Adipose tissue (tissue), 3 donors: ENCODE measurements around the gene IL4I1. TPM values are rescaled to one million over a fixed set of nuclear protein-coding genes. Genes with fewer than 3 reads are reported as not detected.

ENCODE experiments used
- H3K27ac ChIP-seq: one replicate; pipeline ENCODE4 v1.5.1; 2013; ENCODE audit warnings: low read depth, low read length
- WGBS, 3 donors: extraction: QIAGEN DNeasy Blood & Tissue Kit; methylation state at CpG; one replicate each; pipeline ENCODE4 v1.1.7; 2013; 5-methylcytosine and 5-hydroxymethylcytosine counted together
- polyA plus RNA-seq, 3 donors: library from polyadenylated mRNA; stranded (reverse); fragments of 200-250 nt; gene quantifications; one replicate each; pipeline ENCODE4 v1.2.3, GENCODE V29; 2013
- donor health status: healthy with polysubstance abuse.
- donor health status: Bipolar disorder and iron deficiency.
- donor health status: healthy.

Gene IL4I1
- polyA plus RNA-seq, 3 donors: 0.63 to 1.5 TPM; not detected in 1

DNA sequence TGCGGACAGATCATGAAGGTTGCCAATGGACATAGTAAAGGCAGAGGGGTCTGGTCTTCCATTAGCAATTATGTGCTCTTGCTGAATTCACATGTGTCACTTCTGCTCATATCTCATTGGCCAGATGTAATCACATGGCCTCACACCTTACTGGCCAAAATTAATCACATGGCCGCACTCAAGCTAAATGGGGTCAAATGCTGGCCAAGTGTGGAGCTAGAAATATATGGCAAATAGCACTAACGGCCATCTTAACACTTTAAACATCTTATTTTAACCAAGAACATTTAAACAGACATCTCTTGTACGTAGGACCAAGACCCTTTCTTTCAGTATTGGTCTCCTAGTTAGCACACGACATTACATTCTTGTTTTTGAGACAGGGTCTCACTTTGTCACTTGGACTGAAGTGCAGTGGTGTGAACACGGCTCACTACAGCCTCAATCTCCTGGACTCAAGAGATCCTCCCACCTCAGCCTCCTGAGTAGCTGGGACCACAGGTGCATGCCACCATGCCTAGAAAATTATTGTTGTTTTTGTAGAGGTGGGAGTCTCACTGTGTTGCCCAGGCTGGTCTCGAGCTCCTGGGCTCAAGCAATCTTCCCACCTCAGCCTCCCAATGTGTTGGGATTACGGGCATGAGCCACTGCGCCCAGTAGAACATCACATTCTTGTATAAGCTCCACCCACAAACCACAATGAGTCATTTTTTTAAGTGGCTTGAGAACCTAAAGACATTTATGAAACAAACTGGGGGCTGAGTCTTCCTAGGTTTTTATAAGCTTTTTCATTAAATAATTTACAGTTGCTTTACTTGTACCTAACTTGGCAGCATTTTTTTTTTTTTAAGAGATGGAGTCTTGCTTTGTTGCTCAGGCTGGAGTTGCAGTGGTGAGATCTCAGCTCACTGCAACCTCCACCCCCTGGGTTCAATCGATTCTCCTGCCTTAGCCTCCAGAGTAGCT lies 48.7 kb downstream of the IL4I1 start:
- no peak overlapping the region for H3K27ac ChIP-seq
- WGBS, 3 donors: 82 to 90% (median 82%) methylated on average over 10 of the region's 10 CpGs

- no peak overlapping the region for H3K27ac ChIP-seq
- 70 to 84% (median 82%) methylated on average over 5 of the region's 5 CpGs for WGBS, 3 donors
Observed at GRCh38 chr19:49846408-49846807, 50.3 kb downstream of the IL4I1 start.

DNA sequence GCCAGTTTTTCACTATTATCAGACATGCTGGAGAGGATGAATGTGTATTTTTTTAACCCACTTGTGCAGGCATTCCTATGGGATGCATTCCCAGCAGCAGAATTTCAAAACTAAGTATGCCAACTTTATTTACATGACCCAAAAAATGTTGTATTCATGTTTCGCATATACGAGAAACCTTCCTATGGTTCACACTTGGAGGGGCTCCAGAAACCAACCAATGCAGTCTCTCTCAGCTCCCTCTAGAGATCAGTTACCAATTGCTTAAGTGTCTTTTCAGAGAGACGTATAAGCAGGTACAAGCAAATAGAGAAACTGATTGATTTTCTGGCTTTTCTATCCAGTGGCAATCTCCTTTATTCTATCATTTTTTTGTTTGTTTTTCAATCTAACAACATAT lies 51.3 kb downstream of the IL4I1 start:
- 50 to 59% (median 56%) methylated on average over 3 of the region's 3 CpGs for WGBS, 3 donors
- H3K27ac ChIP-seq: no peak overlapping the region

- no peak overlapping the region for H3K27ac ChIP-seq
- WGBS, 3 donors: 60 to 89% (median 66%) methylated on average over 18 of the region's 18 CpGs
Observed at GRCh38 chr19:49844138-49845095, 52.3 kb downstream of the IL4I1 start.

- H3K27ac ChIP-seq: no peak overlapping the region
- 87 to 90% (median 89%) methylated on average over 3 of the region's 3 CpGs for WGBS, 3 donors
Observed at GRCh38 chr19:49843265-49843664, 53.4 kb downstream of the IL4I1 start.

GRCh38 chr19:49840736-49841249 lies 55.9 kb downstream of the IL4I1 start:
- 85 to 90% (median 88%) methylated on average over 17 of the region's 17 CpGs for WGBS, 3 donors
- H3K27ac ChIP-seq: no peak overlapping the region

GRCh38 chr19:49840321-49840720 lies 56.4 kb downstream of the IL4I1 start:
- no peak overlapping the region for H3K27ac ChIP-seq
- WGBS, 3 donors: 85 to 94% (median 91%) methylated on average over 11 of the region's 11 CpGs

DNA sequence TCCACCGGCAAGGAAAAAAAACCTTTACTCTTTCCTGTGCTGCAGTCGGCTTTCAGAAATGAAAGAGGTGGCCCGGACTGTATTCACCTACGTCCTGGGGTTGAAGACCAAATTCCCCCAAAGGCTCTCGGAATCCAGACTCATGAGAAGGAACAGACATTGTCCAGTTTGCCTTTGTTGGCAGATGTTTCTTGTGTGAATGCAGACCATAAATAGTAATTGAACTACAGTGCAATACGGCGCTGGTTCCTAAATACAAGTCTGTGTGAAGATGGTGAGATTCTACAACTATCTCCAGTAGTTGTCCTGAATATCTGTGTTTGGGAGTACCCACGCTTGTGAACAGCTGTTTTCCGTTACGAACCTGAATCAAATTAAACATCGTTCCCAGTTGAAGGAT lies 57.0 kb downstream of the IL4I1 start:
- 91 to 95% (median 93%) methylated on average over 11 of the region's 11 CpGs for WGBS, 3 donors
- H3K27ac ChIP-seq: no peak overlapping the region

Other genes with a start within 250 kb of the IL4I1 start
- gene IRF3, start 231.0 kb downstream of the IL4I1 start, polyA plus RNA-seq: 10 to 100 TPM; 45.8 to 76.0 (median 56.6) TPM
- 10 to 100 TPM; 14.1 to 18.4 (median 15.4) TPM for gene BCL2L12, start 231.0 kb downstream of the IL4I1 start, polyA plus RNA-seq
- gene PRMT1, start 219.6 kb downstream of the IL4I1 start, polyA plus RNA-seq: 100 to 1,000 TPM in 2 of 3 donors, 10 to 100 TPM in 1; 80.2 to 153 (median 118) TPM
- 1 to 10 TPM; 1.0 to 2.5 (median 1.0) TPM for gene ADM5, start 207.3 kb downstream of the IL4I1 start, polyA plus RNA-seq
- 10 to 100 TPM in 1 of 3 donors, 1 to 10 TPM in 2; 1.8 to 12.1 (median 3.2) TPM for gene CPT1C, start 205.8 kb downstream of the IL4I1 start, polyA plus RNA-seq
- gene TSKS, start 133.6 kb downstream of the IL4I1 start, polyA plus RNA-seq: 1 to 10 TPM in 2 of 3 donors, under 1 TPM in 1; 0.22 to 2.5 (median 1.1) TPM
- gene AP2A1, start 129.9 kb downstream of the IL4I1 start, polyA plus RNA-seq: 10 to 100 TPM; 49.3 to 82.4 (median 75.9) TPM
- gene FUZ, start 83.6 kb downstream of the IL4I1 start, polyA plus RNA-seq: 10 to 100 TPM; 19.3 to 21.8 (median 20.9) TPM
- 10 to 100 TPM; 21.8 to 38.8 (median 22.4) TPM for gene MED25, start 78.6 kb downstream of the IL4I1 start, polyA plus RNA-seq
- 10 to 100 TPM; 69.1 to 76.8 (median 73.5) TPM for gene PTOV1, start 45.7 kb downstream of the IL4I1 start, polyA plus RNA-seq
- gene PNKP, start 29.3 kb downstream of the IL4I1 start, polyA plus RNA-seq: 10 to 100 TPM; 29.7 to 50.9 (median 45.8) TPM
- gene AKT1S1, start 19.5 kb downstream of the IL4I1 start, polyA plus RNA-seq: 10 to 100 TPM; 21.6 to 43.5 (median 41.7) TPM
- gene TBC1D17, start 19.2 kb downstream of the IL4I1 start, polyA plus RNA-seq: 10 to 100 TPM; 35.7 to 46.6 (median 37.0) TPM
- gene ATF5, start 32.3 kb upstream of the IL4I1 start, polyA plus RNA-seq: 10 to 100 TPM; 37.0 to 77.0 (median 41.7) TPM
- gene NUP62, start 32.6 kb upstream of the IL4I1 start, polyA plus RNA-seq: 10 to 100 TPM; 15.0 to 22.3 (median 16.4) TPM
- gene SIGLEC11, start 64.3 kb upstream of the IL4I1 start, polyA plus RNA-seq: 1 to 10 TPM in 2 of 3 donors, under 1 TPM in 1; 0.35 to 3.2 (median 1.9) TPM
- gene VRK3, start 128.5 kb upstream of the IL4I1 start, polyA plus RNA-seq: 10 to 100 TPM; 20.0 to 25.9 (median 25.6) TPM
- 1 to 10 TPM; 2.1 to 2.5 (median 2.4) TPM for gene ZNF473, start 129.1 kb upstream of the IL4I1 start, polyA plus RNA-seq